Brain microvascular endothelial cell (primary cell): ENCODE data around the gene C6orf47.

Source experiments
- DNase-seq: peaks from one replicate; pipeline ENCODE4 v3.0.0-alpha.2; 2020
- H3K27ac ChIP-seq: fragments of 250-450 bp; sonication (Bioruptor Pico); 2 replicates; pipeline ENCODE4 v1.5.1; 2020; ENCODE audit warnings: mild to moderate bottlenecking, moderate library complexity
- H3K27me3 ChIP-seq: fragments of 250-450 bp; sonication (Bioruptor Pico); replicated peaks from 2 replicates; pipeline ENCODE4 v1.5.1; 2020; ENCODE audit warnings: mild to moderate bottlenecking
- H3K36me3 ChIP-seq: fragments of 250-450 bp; sonication (Bioruptor Pico); replicated peaks from 2 replicates; pipeline ENCODE4 v1.5.1; 2020; ENCODE audit warnings: mild to moderate bottlenecking
- H3K4me3 ChIP-seq: 2 replicates; pipeline ENCODE4 v1.5.1; 2011; ENCODE audit warnings: low read depth, mild to moderate bottlenecking, control low read depth, low read length, moderate library complexity
- in situ Hi-C: cut with HindIII; loops from 2 replicates; pipeline ENCODE4 v1.10.0; 2017; ENCODE audit warnings: low sequenced_read_pairs, low pct_ligation_motif_present
- TF ChIP-seq, protein P1 (sequence below): IDR thresholded peaks from 2 replicates; pipeline ENCODE4 v1.5.1; 2011; ENCODE audit warnings: low read depth, mild to moderate bottlenecking, moderate library complexity, low read length, control low read depth, inconsistent platforms; ENCODE audit errors: missing control alignments

The C6orf47 gene

DNA sequence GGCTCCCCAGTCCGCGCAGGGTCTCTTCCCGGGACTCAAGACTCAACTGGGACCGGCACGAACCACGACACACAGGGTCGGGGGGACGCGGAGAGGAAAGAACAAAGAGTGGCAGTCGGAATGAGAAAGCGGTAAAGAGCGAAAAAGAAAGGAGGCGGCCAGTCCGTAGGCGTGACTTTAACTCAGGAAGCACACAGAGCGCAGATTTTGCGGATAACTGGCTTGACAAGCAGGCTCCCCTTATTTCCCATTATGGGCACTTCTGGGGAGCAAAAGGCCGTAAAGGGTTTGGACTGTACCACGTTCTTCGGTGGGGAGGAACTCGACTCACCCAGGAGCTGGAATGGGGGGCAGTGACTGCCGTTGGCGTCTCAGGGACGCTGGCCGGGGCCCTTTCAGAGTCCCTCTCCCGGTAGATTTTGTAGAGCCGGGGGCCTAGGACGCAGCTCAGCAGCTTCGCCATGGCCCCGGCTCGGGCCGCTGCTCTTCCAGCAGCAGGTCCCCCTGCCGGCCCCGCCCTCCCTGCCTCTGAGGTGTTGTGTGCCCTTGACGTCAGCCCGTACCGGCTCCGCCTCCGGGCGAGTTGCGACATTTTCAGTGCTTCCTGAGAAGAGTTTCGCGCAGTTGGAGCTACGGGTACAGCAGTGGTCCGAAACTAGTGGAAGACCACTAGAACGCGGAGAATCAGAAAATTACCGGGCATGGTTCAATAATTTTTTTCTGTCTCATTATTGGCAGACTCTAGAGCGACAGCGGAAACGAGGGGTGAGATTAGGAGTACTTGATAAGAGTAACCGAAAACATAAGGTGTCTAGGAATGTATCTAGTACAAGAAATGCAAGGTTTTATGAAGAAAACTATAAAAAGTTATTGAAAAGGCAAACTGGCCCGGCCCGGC is 42.5 kb upstream of the C6orf47 start, which contains the start of gene ABHD16A:
Gene ABHD16A, minus strand, starts transcription at position 506 of the 898 bp plus-strand sequence. Its CDS starts 43 bp downstream, at position 463.
- peak within 1 kb of the TSS; percentile 84 for H3K27ac ChIP-seq
- in situ Hi-C loops: no loop called here
- DNase-seq: peak; percentile 98
- H3K4me3 ChIP-seq: peak within 1 kb of the TSS; percentile 92
- TF ChIP-seq, protein P1, sequence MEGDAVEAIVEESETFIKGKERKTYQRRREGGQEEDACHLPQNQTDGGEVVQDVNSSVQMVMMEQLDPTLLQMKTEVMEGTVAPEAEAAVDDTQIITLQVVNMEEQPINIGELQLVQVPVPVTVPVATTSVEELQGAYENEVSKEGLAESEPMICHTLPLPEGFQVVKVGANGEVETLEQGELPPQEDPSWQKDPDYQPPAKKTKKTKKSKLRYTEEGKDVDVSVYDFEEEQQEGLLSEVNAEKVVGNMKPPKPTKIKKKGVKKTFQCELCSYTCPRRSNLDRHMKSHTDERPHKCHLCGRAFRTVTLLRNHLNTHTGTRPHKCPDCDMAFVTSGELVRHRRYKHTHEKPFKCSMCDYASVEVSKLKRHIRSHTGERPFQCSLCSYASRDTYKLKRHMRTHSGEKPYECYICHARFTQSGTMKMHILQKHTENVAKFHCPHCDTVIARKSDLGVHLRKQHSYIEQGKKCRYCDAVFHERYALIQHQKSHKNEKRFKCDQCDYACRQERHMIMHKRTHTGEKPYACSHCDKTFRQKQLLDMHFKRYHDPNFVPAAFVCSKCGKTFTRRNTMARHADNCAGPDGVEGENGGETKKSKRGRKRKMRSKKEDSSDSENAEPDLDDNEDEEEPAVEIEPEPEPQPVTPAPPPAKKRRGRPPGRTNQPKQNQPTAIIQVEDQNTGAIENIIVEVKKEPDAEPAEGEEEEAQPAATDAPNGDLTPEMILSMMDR: peak; percentile 11
- no peaks in the 10 kb centered on the region for H3K27me3 ChIP-seq
- peaks cover 4% of the 10 kb centered on the region for H3K36me3 ChIP-seq

DNA sequence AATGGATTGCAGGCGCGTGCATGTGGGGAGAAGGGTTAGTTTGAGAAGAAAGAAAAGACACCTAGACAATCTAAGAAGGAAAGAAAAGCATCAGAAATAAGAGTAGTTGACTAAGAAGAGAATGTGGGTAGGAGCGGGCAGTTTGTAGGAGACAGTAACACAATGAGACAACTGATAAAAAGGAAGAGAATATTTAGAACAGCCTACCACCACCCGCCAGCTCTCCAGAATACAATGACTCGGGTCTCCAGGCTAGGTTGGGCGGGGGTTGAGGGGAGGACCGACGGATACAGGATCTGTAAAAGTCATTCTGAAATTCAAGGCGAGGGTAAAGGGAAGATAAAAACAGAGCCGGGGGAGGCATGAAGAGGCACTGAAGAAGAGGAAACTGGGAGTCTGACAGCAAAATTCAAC is 41.8 kb upstream of the C6orf47 start:
- H3K4me3 ChIP-seq: peak overlapping the region; percentile 92
- TF ChIP-seq, protein P1: no peak
- H3K27me3 ChIP-seq: no peaks in the 10 kb centered on the region
- in situ Hi-C loops: no loop called here
- H3K36me3 ChIP-seq: peaks cover 7% of the 10 kb centered on the region
- peak; percentile 13 for DNase-seq
- peak overlapping the region; percentile 84 for H3K27ac ChIP-seq

DNA sequence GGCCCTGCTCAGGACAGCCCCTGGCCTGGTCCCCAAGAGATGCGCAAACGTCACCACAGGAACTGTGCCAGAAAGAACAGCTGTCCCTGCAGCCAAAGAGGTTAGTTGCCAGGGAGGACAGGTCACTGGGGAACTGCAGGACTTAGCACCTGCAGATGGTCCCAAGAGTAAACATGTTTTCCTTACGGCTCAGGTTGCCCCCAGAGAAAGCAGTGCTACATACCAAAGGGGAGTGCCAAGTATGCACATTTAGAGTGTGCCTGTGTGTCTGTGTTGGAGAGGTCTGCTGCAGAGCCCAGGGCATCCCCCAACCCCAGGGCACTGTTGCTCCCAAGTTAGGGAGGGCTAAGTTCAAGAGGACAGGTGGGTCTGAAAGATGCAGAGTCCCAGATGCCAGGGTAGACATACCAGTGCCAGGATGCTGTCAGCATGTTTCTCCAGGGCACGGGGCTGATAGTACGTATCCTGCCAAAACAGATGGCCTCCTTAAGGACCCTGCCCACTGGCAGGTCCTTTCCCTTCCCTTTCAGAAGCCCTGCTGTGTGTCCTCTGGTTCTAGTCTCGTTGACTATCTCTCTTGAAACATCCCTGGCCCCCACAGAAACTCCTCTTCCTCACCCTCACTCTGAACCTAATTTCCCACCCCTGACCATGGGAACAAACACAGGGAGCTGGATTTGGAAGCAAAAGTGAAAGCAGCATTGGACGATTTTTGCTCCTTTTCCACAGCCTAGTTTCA is 41.3 kb upstream of the C6orf47 start:
- peak; percentile 19 for DNase-seq
- Histone ChIP-seq H3K36me3 (peaks cover 7% of the 10 kb centered on the region), H3K27ac (no peak overlapping the region), H3K4me3 (peak overlapping the region; percentile 92), H3K27me3 (no peaks in the 10 kb centered on the region)
- in situ Hi-C loops: no loop called here
- TF ChIP-seq, protein P1: no peak

DNA sequence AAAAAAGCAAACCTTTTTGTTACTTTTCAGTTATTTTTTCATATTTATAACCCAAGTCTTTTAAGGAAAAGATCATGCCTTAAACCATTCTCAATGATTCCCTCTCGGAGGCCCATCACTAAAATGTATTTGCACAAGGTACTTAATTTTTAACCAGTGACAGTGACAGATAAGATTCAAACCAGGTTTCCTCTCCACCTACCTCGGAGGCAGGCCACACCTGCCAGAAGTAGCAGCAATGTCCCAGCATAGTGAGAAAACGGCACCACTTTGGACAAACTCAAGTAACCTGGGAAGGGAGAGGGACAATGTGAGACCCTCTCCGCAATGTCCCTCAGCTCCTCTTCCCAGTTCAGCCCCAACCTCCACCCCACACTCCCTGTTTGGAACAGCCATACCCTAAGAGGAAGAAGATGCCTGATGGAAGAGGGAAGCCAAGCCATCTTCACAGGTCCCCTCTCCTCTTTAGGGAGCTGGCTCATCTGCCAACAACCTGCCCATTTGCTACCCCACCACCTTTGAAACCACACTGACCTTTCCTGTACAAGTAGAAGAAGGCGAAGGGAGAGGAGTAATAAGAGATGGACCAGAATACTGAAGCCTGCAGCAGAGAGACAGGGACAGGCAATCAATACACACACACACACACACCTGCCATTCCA is 40.3 kb upstream of the C6orf47 start:
- DNase-seq: no peak
- Histone ChIP-seq H3K36me3 (peaks cover 7% of the 10 kb centered on the region), H3K27ac (no peak overlapping the region), H3K4me3 (no peak overlapping the region), H3K27me3 (no peaks in the 10 kb centered on the region)
- in situ Hi-C loops: no loop called here
- TF ChIP-seq, protein P1: no peak

DNA sequence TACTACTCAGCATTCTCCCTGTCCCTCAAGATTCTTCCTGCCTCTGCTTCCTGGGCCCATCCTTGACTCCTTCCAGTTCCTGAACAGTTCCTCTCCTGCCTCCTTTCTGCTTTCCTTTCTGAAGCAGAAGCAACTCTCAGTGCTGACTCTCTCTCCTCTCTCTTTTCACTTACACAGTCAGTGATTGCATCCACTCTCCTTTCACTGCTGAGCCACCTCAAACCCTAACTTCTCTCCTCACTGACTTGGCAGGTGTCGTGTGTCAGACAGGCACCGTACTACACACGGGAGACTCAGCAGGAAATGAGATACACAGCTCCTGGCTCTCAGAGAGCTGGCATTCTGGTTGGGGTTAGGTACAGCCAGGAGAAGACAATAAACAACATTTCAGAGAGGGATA is 37.0 kb upstream of the C6orf47 start:
- H3K36me3 ChIP-seq: peaks cover 24% of the 10 kb centered on the region
- no peak for DNase-seq

More for the DNA sequence above, 37.0 kb upstream of the C6orf47 start:
- Histone ChIP-seq H3K4me3 (no peak overlapping the region), H3K27me3 (no peaks in the 10 kb centered on the region), H3K27ac (no peak overlapping the region)
- TF ChIP-seq, protein P1: no peak
- in situ Hi-C loops: no loop called here
